OCI-LY3 (cell line): Measurements from ENCODE around the gene FBXO38.

Experiments
- H2AFZ ChIP-seq: fragments of 200-600, 300-600 bp; shearing (Covaris generic); 2 replicates; pipeline ENCODE4 v1.6.0; 2014; ENCODE audit warnings: antibody characterized with exemption, low read depth, low read length
- H3K27ac ChIP-seq: fragments of 200-600, 300-600 bp; sonication (generic); 2 replicates; pipeline ENCODE4 v1.5.1; 2014; ENCODE audit warnings: mild to moderate bottlenecking, low read length, moderate library complexity, mixed read lengths
- H3K27me3 ChIP-seq: fragments of 200-600, 300-600 bp; sonication (generic); 2 replicates; pipeline ENCODE4 v1.6.1; 2014; ENCODE audit warnings: low read depth, low read length, mixed read lengths
- H3K36me3 ChIP-seq: fragments of 200-600, 300-600 bp; sonication (generic); replicated peaks from 2 replicates; pipeline ENCODE3; 2014; ENCODE audit warnings: low read depth, low read length, mixed read lengths
- H3K4me1 ChIP-seq: fragments of 300-600, 200-600 bp; sonication (generic); 2 replicates; pipeline ENCODE4 v1.6.1; 2014; ENCODE audit warnings: low read length, mixed read lengths
- H3K4me2 ChIP-seq: fragments of 200-600, 300-600 bp; sonication (generic); 2 replicates; pipeline ENCODE4 v1.6.1; 2014; ENCODE audit warnings: low read length, mixed read lengths
- H3K4me3 ChIP-seq: fragments of 300-600, 200-600 bp; sonication (generic); 2 replicates; pipeline ENCODE4 v1.5.1; 2014; ENCODE audit warnings: antibody characterized with exemption, mild to moderate bottlenecking, low read length, moderate library complexity
- H3K79me2 ChIP-seq: fragments of 300-600, 200-600 bp; shearing (Covaris generic); 2 replicates; pipeline ENCODE4 v1.6.1; 2014; ENCODE audit warnings: mild to moderate bottlenecking, low read length, mixed read lengths
- H3K9ac ChIP-seq: fragments of 300-600, 200-600 bp; shearing (Covaris generic); 2 replicates; pipeline ENCODE4 v1.6.0; 2014; ENCODE audit warnings: mild to moderate bottlenecking, low read length, moderate library complexity
- H3K9me3 ChIP-seq: fragments of 200-600, 300-600 bp; shearing (Covaris generic); 2 replicates; pipeline ENCODE4 v1.6.1; 2014; ENCODE audit warnings: low read length, mixed read lengths; ENCODE audit not compliant: insufficient read depth
- H4K20me1 ChIP-seq: fragments of 200-600, 300-600 bp; sonication (generic); 2 replicates; pipeline ENCODE4 v1.6.1; 2016; ENCODE audit warnings: low read length, mixed read lengths; ENCODE audit not compliant: insufficient read depth
- CTCF ChIP-seq: fragments of 200-600, 300-600 bp; sonication (generic); IDR thresholded peaks from 2 replicates; pipeline ENCODE4 v1.5.1; 2014; ENCODE audit warnings: antibody characterized with exemption, low read length, low read depth
- EZH2phosphoT487 ChIP-seq: fragments of 200-600 bp; shearing (Covaris generic); IDR thresholded peaks from 2 replicates; pipeline ENCODE4 v1.6.1; 2018; ENCODE audit warnings: antibody characterized with exemption, mixed run types, low read depth

FBXO38 gene

GRCh38 chr5:148418511-148418910 is 34.8 kb downstream of the FBXO38 start:
- no peak for TF ChIP-seq CTCF
- TF ChIP-seq EZH2phosphoT487: no peak
- peaks cover 18% of the 10 kb centered on the region for H3K36me3 ChIP-seq
- H3K9me3 ChIP-seq: no peaks in the 10 kb centered on the region
- H3K27me3 ChIP-seq: no peaks in the 10 kb centered on the region
- no peaks in the 10 kb centered on the region for H4K20me1 ChIP-seq
- no peaks in the 10 kb centered on the region for H3K79me2 ChIP-seq
- H3K4me2 ChIP-seq: no peak overlapping the region
- no peak overlapping the region for H3K9ac ChIP-seq
- H3K4me3 ChIP-seq: no peak overlapping the region
- no peak overlapping the region for H2AFZ ChIP-seq
- H3K27ac ChIP-seq: no peak overlapping the region
- H3K4me1 ChIP-seq: no peaks in the 10 kb centered on the region

- Histone ChIP-seq H3K27me3 (no peaks in the 10 kb centered on the region), H4K20me1 (no peaks in the 10 kb centered on the region), H3K79me2 (no peaks in the 10 kb centered on the region), H3K9ac (no peak overlapping the region), H2AFZ (no peak overlapping the region), H3K9me3 (no peaks in the 10 kb centered on the region), H3K36me3 (peaks cover 32% of the 10 kb centered on the region), H3K27ac (no peak overlapping the region), H3K4me1 (no peaks in the 10 kb centered on the region), H3K4me3 (no peak overlapping the region), H3K4me2 (no peak overlapping the region)
- TF ChIP-seq CTCF (no peak), EZH2phosphoT487 (no peak)
These were observed 37.9 kb downstream of the FBXO38 start for GRCh38 chr5:148421661-148422060.

- Histone ChIP-seq H3K27ac (no peak overlapping the region), H3K4me3 (no peak overlapping the region), H4K20me1 (no peaks in the 10 kb centered on the region), H3K4me2 (no peak overlapping the region), H3K4me1 (no peaks in the 10 kb centered on the region), H3K9ac (no peak overlapping the region), H3K9me3 (no peaks in the 10 kb centered on the region), H3K27me3 (no peaks in the 10 kb centered on the region), H3K36me3 (peaks cover 24% of the 10 kb centered on the region), H3K79me2 (no peaks in the 10 kb centered on the region), H2AFZ (no peak overlapping the region)
- no peak for TF ChIP-seq CTCF
- no peak for TF ChIP-seq EZH2phosphoT487
These were observed 42.0 kb downstream of the FBXO38 start for GRCh38 chr5:148425808-148426207.

- Histone ChIP-seq H3K79me2 (no peaks in the 10 kb centered on the region), H4K20me1 (no peaks in the 10 kb centered on the region), H3K4me3 (no peak overlapping the region), H3K9me3 (no peaks in the 10 kb centered on the region), H3K27me3 (no peaks in the 10 kb centered on the region), H3K36me3 (peaks cover 24% of the 10 kb centered on the region), H3K4me2 (no peak overlapping the region), H3K27ac (no peak overlapping the region), H3K9ac (no peak overlapping the region), H3K4me1 (no peaks in the 10 kb centered on the region), H2AFZ (no peak overlapping the region)
- no peak for TF ChIP-seq EZH2phosphoT487
- no peak for TF ChIP-seq CTCF
These were observed 42.8 kb downstream of the FBXO38 start for GRCh38 chr5:148426514-148426913.
